ENCODE measurements around the gene MSX1.

MSX1 gene

GRCh38 chr4:4841156-4841555 lies 18.3 kb upstream of the MSX1 start:
- no peak for DNase-seq

GRCh38 chr4:4842476-4843441 lies 16.7 kb upstream of the MSX1 start:
- DNase-seq = no peak

GRCh38 chr4:4843635-4844291 lies 15.7 kb upstream of the MSX1 start:
- no peak for DNase-seq

- DNase-seq = no peak
Observed at GRCh38 chr4:4845027-4845426, 14.4 kb upstream of the MSX1 start.

- DNase-seq = no peak
Observed at GRCh38 chr4:4847011-4847410, 12.5 kb upstream of the MSX1 start.

- no peak for DNase-seq
Observed at GRCh38 chr4:4848540-4848939, 10.9 kb upstream of the MSX1 start.

GRCh38 chr4:4849106-4849505 lies 10.4 kb upstream of the MSX1 start:
- DNase-seq = no peak

GRCh38 chr4:4849524-4850193 lies 9.8 kb upstream of the MSX1 start:
- no peak for DNase-seq

- DNase-seq = no peak
Observed at GRCh38 chr4:4851081-4851480, 8.4 kb upstream of the MSX1 start.

GRCh38 chr4:4851906-4852305 lies 7.6 kb upstream of the MSX1 start:
- no peak for DNase-seq

GRCh38 chr4:4852591-4853362 lies 6.7 kb upstream of the MSX1 start:
- peak in 3 of 4 experiments; percentile 19 to 32 (median 28) for DNase-seq

- DNase-seq = no peak
Observed at GRCh38 chr4:4853371-4853823, 6.1 kb upstream of the MSX1 start.

GRCh38 chr4:4853921-4854648 lies 5.4 kb upstream of the MSX1 start:
- no peak for DNase-seq

- no peak for DNase-seq
Observed at GRCh38 chr4:4854649-4855295, 4.7 kb upstream of the MSX1 start.

GRCh38 chr4:4855301-4856070 lies 4.0 kb upstream of the MSX1 start:
- no peak for DNase-seq

- no peak for DNase-seq
Observed at GRCh38 chr4:4856071-4857000, 3.1 kb upstream of the MSX1 start.

GRCh38 chr4:4857001-4857808 lies 2.3 kb upstream of the MSX1 start:
- DNase-seq = no peak

- no peak for DNase-seq
Observed at GRCh38 chr4:4857809-4858508, 1.5 kb upstream of the MSX1 start.

All from suppressor macrophage (primary cell).